ENCODE data around the gene GALNT9.
"Not testable (repeated sequence)": the region's sequence is repeated elsewhere in the genome, so short reads cannot be mapped to it uniquely, and the experiment has no call there.

The GALNT9 gene

GRCh38 chr12:132257955-132258490 is 71.4 kb downstream of the GALNT9 start:
- Histone ChIP-seq H3K27me3 (ENCODE audit: control insufficient read depth in 1 of 2, insufficient read depth in 2 of 2, low read length in 2 of 2) (no peaks in the 10 kb centered on the region), H3K4me3 (ENCODE audit: low read depth in 1 of 2, low read length in 2 of 2) (no peak overlapping the region), H3K9ac (ENCODE audit: low read depth in 1 of 2, low read length in 2 of 2) (no peak overlapping the region), H3K4me1 (ENCODE audit: control insufficient read depth in 1 of 2, insufficient read depth in 2 of 2, low read length in 2 of 2) (no peaks in the 10 kb centered on the region), H3K9me3 (ENCODE audit: control insufficient read depth in 1 of 2, low read length in 2 of 2) (no peaks in the 10 kb centered on the region), H3K36me3 (ENCODE audit: control insufficient read depth in 1 of 2, insufficient read depth in 2 of 2, low read length in 2 of 2) (no peaks in the 10 kb centered on the region), H3K27ac (ENCODE audit: low read depth, low read length) (no peak overlapping the region)

GRCh38 chr12:132257206-132257954 is 72.0 kb downstream of the GALNT9 start:
- Histone ChIP-seq H3K4me1 (ENCODE audit: control insufficient read depth in 1 of 2, insufficient read depth in 2 of 2, low read length in 2 of 2) (no peaks in the 10 kb centered on the region), H3K27ac (ENCODE audit: low read depth, low read length) (no peak overlapping the region), H3K36me3 (ENCODE audit: control insufficient read depth in 1 of 2, insufficient read depth in 2 of 2, low read length in 2 of 2) (no peaks in the 10 kb centered on the region), H3K9ac (ENCODE audit: low read depth in 1 of 2, low read length in 2 of 2) (no peak overlapping the region), H3K27me3 (ENCODE audit: control insufficient read depth in 1 of 2, insufficient read depth in 2 of 2, low read length in 2 of 2) (no peaks in the 10 kb centered on the region), H3K4me3 (ENCODE audit: low read depth in 1 of 2, low read length in 2 of 2) (no peak overlapping the region), H3K9me3 (ENCODE audit: control insufficient read depth in 1 of 2, low read length in 2 of 2) (no peaks in the 10 kb centered on the region)

GRCh38 chr12:132256646-132257045 is 72.7 kb downstream of the GALNT9 start:
- Histone ChIP-seq H3K9ac (ENCODE audit: low read depth in 1 of 2, low read length in 2 of 2) (no peak overlapping the region), H3K27ac (ENCODE audit: low read depth, low read length) (no peak overlapping the region), H3K4me3 (ENCODE audit: low read depth in 1 of 2, low read length in 2 of 2) (no peak overlapping the region), H3K27me3 (ENCODE audit: control insufficient read depth in 1 of 2, insufficient read depth in 2 of 2, low read length in 2 of 2) (no peaks in the 10 kb centered on the region), H3K36me3 (ENCODE audit: control insufficient read depth in 1 of 2, insufficient read depth in 2 of 2, low read length in 2 of 2) (no peaks in the 10 kb centered on the region), H3K4me1 (ENCODE audit: control insufficient read depth in 1 of 2, insufficient read depth in 2 of 2, low read length in 2 of 2) (no peaks in the 10 kb centered on the region), H3K9me3 (ENCODE audit: control insufficient read depth in 1 of 2, low read length in 2 of 2) (no peaks in the 10 kb centered on the region)

DNA sequence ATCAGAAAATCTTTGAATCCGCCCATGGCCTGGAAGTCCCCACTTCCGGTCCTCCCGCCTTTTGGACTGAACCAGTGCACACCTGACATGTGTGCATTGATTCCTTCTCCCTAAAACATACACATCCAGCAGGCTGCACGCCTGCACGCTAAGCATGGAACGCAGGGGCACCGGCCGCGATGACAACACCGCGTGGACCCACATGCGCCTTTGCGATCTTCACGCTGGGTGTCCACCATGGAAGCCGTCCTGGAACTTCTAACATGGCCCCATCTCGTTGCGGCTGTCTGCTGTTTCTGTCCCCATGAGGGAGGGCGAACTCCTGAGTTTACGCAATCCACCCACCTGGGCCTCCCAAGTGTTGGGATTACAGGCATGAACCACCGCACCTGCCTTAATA is 73.7 kb downstream of the GALNT9 start:
- H3K4me3 ChIP-seq (ENCODE audit: low read depth in 1 of 2, low read length in 2 of 2) = no peak overlapping the region
- no peaks in the 10 kb centered on the region for H3K36me3 ChIP-seq (ENCODE audit: control insufficient read depth in 1 of 2, insufficient read depth in 2 of 2, low read length in 2 of 2)
- no peaks in the 10 kb centered on the region for H3K9me3 ChIP-seq (ENCODE audit: control insufficient read depth in 1 of 2, low read length in 2 of 2)
- no peak overlapping the region for H3K27ac ChIP-seq (ENCODE audit: low read depth, low read length)
- H3K9ac ChIP-seq (ENCODE audit: low read depth in 1 of 2, low read length in 2 of 2) = no peak overlapping the region
- H3K27me3 ChIP-seq (ENCODE audit: control insufficient read depth in 1 of 2, insufficient read depth in 2 of 2, low read length in 2 of 2) = no peaks in the 10 kb centered on the region
- no peaks in the 10 kb centered on the region for H3K4me1 ChIP-seq (ENCODE audit: control insufficient read depth in 1 of 2, insufficient read depth in 2 of 2, low read length in 2 of 2)

GRCh38 chr12:132253698-132254480 is 75.5 kb downstream of the GALNT9 start:
- Histone ChIP-seq H3K9me3 (ENCODE audit: control insufficient read depth in 1 of 2, low read length in 2 of 2) (no peaks in the 10 kb centered on the region), H3K4me1 (ENCODE audit: control insufficient read depth in 1 of 2, insufficient read depth in 2 of 2, low read length in 2 of 2) (no peaks in the 10 kb centered on the region), H3K27me3 (ENCODE audit: control insufficient read depth in 1 of 2, insufficient read depth in 2 of 2, low read length in 2 of 2) (no peaks in the 10 kb centered on the region), H3K27ac (ENCODE audit: low read depth, low read length) (no peak overlapping the region), H3K9ac (ENCODE audit: low read depth in 1 of 2, low read length in 2 of 2) (no peak overlapping the region), H3K4me3 (ENCODE audit: low read depth in 1 of 2, low read length in 2 of 2) (no peak overlapping the region), H3K36me3 (ENCODE audit: control insufficient read depth in 1 of 2, insufficient read depth in 2 of 2, low read length in 2 of 2) (no peaks in the 10 kb centered on the region)

- H3K4me3 ChIP-seq (ENCODE audit: low read depth in 1 of 2, low read length in 2 of 2); H3K4me1 ChIP-seq (ENCODE audit: control insufficient read depth in 1 of 2, insufficient read depth in 2 of 2, low read length in 2 of 2); H3K9ac ChIP-seq (ENCODE audit: low read depth in 1 of 2, low read length in 2 of 2); H3K27ac ChIP-seq (ENCODE audit: low read depth, low read length); H3K27me3 ChIP-seq (ENCODE audit: control insufficient read depth in 1 of 2, insufficient read depth in 2 of 2, low read length in 2 of 2); H3K9me3 ChIP-seq (ENCODE audit: control insufficient read depth in 1 of 2, low read length in 2 of 2); H3K36me3 ChIP-seq (ENCODE audit: control insufficient read depth in 1 of 2, insufficient read depth in 2 of 2, low read length in 2 of 2): not testable (repeated sequence)
These were observed 76.4 kb downstream of the GALNT9 start for GRCh38 chr12:132252981-132253380.

DNA sequence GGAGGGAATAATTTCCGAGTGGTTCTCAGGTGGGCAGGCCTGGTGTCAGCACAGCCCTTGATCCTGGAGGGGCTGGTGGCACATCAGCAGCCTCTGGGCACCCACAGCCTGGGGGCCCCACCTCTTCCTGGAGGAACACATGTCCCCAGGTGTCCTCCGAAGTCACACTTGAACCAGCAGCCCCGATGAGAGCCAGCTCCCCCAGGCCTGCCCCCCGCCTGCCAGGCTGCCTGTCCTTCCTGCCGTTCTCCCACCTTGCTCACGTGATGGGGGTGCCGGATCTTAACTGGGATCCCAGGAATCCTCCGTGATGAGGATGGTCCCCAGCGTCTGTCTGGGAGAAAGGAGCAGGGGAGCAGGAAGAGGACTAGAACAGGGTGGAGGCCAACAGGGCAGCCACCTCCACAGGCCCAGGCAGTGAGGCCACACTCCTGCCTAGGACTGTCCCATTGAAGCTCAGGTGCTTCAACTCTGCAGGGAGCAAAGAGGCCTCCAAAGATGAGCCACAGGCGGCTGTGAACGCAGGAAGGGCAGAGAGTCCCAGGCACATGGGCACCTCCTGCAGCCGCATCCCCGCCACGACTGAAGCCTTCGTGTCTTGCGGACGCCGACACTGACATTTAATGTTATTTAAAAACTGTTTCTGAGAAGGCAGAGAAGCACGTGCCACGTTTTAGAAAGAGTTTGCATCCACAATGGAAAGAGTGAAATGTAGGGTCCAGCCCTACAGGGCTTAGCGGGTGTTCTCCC is 77.5 kb downstream of the GALNT9 start:
- Histone ChIP-seq H3K27me3 (ENCODE audit: control insufficient read depth in 1 of 2, insufficient read depth in 2 of 2, low read length in 2 of 2) (no peaks in the 10 kb centered on the region), H3K36me3 (ENCODE audit: control insufficient read depth in 1 of 2, insufficient read depth in 2 of 2, low read length in 2 of 2) (no peaks in the 10 kb centered on the region), H3K27ac (ENCODE audit: low read depth, low read length) (no peak overlapping the region), H3K4me1 (ENCODE audit: control insufficient read depth in 1 of 2, insufficient read depth in 2 of 2, low read length in 2 of 2) (no peaks in the 10 kb centered on the region), H3K4me3 (ENCODE audit: low read depth in 1 of 2, low read length in 2 of 2) (no peak overlapping the region), H3K9me3 (ENCODE audit: control insufficient read depth in 1 of 2, low read length in 2 of 2) (no peaks in the 10 kb centered on the region), H3K9ac (ENCODE audit: low read depth in 1 of 2, low read length in 2 of 2) (no peak overlapping the region)

DNA sequence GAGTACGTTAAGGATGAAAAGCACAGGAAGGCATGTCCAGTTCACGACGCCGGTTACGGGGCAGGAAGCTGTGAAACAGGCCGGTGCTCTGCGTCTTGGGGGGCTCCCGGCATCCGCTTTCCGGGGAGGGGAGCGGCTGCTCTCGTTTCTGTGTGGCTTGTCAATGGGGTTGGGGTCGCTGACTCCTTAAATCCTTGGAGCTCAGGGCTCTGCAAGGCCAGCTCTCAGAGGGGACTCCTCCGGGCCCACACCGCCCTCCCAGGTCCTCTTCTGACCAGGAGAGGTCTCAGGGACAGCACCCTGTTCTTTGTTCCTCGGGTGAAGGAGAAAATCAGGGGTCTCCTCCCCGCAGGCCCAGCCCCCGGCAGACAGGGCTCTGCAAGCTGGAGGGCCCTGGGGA is 78.1 kb downstream of the GALNT9 start:
- Histone ChIP-seq H3K4me3 (ENCODE audit: low read depth in 1 of 2, low read length in 2 of 2) (no peak overlapping the region), H3K9ac (ENCODE audit: low read depth in 1 of 2, low read length in 2 of 2) (no peak overlapping the region), H3K36me3 (ENCODE audit: control insufficient read depth in 1 of 2, insufficient read depth in 2 of 2, low read length in 2 of 2) (no peaks in the 10 kb centered on the region), H3K4me1 (ENCODE audit: control insufficient read depth in 1 of 2, insufficient read depth in 2 of 2, low read length in 2 of 2) (no peaks in the 10 kb centered on the region), H3K27me3 (ENCODE audit: control insufficient read depth in 1 of 2, insufficient read depth in 2 of 2, low read length in 2 of 2) (no peaks in the 10 kb centered on the region), H3K27ac (ENCODE audit: low read depth, low read length) (no peak overlapping the region), H3K9me3 (ENCODE audit: control insufficient read depth in 1 of 2, low read length in 2 of 2) (no peaks in the 10 kb centered on the region)

DNA sequence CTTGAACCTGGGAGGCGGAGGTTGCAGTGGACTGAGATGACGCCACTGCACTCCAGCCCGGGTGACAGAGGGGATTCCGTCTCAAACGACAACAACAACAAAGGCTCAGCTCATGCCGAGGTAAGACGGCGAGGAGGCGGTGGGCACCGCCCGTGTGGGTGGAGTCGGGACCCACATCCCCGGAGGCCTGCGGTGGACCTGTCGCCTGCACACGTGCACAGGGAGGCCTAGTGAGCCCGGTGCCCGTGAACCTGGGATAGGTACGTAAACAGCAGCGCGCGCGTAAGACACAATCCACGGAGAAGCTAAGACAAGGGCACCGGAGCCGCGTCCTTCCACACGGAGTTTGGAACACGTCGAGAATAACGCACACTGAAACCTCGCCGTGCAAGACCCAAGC is 78.7 kb downstream of the GALNT9 start:
- Histone ChIP-seq H3K4me3 (ENCODE audit: low read depth in 1 of 2, low read length in 2 of 2) (no peak overlapping the region), H3K27ac (ENCODE audit: low read depth, low read length) (no peak overlapping the region), H3K27me3 (ENCODE audit: control insufficient read depth in 1 of 2, insufficient read depth in 2 of 2, low read length in 2 of 2) (no peaks in the 10 kb centered on the region), H3K9me3 (ENCODE audit: control insufficient read depth in 1 of 2, low read length in 2 of 2) (no peaks in the 10 kb centered on the region), H3K9ac (ENCODE audit: low read depth in 1 of 2, low read length in 2 of 2) (no peak overlapping the region), H3K36me3 (ENCODE audit: control insufficient read depth in 1 of 2, insufficient read depth in 2 of 2, low read length in 2 of 2) (no peaks in the 10 kb centered on the region), H3K4me1 (ENCODE audit: control insufficient read depth in 1 of 2, insufficient read depth in 2 of 2, low read length in 2 of 2) (no peaks in the 10 kb centered on the region)

Measured in duodenal mucosa (tissue), 2 donors.